ENCODE data around the gene PCDH15. TPM values are rescaled to one million over a fixed set of nuclear protein-coding genes. Genes with fewer than 3 reads are reported as not detected.

PCDH15 gene
- total RNA-seq, 2 donors from 2014 or later = 0.58 to 0.95 TPM

- Histone ChIP-seq H3K27me3 (ENCODE audit: control insufficient read depth, insufficient read depth, low read length, poor library complexity, severe bottlenecking) (no peaks in the 10 kb centered on the region), H3K27ac (ENCODE audit: low read depth, low read length) (no peak overlapping the region), H3K36me3 (ENCODE audit: control insufficient read depth, insufficient read depth, low read length) (no peaks in the 10 kb centered on the region), H3K9ac (ENCODE audit: extremely low read depth, low read length, poor library complexity, severe bottlenecking) (no peak overlapping the region), H3K9me3 (ENCODE audit: control insufficient read depth, low read length) (no peaks in the 10 kb centered on the region), H3K4me1 (ENCODE audit: control insufficient read depth, insufficient read depth, low read length) (no peaks in the 10 kb centered on the region), H3K4me3 (ENCODE audit: low read length) (no peak overlapping the region)
- H3K27me3 Mint-ChIP-seq (ENCODE audit: insufficient read depth) = no peaks in the 10 kb centered on the region
- no peaks in the 10 kb centered on the region for H3K9me3 Mint-ChIP-seq
- peaks cover 7% of the 10 kb centered on the region for H3K4me1 Mint-ChIP-seq
- TF ChIP-seq CTCF (conservative IDR thresholded peaks at IDR 0.05) = no peak
- DNase-seq = no peak
- no peak overlapping the region for H3K27ac Mint-ChIP-seq
- H3K4me3 Mint-ChIP-seq = no peak overlapping the region
- WGBS, 2 experiments (ENCODE audit: insufficient coverage in 1 of 2, insufficient read length in 1 of 2) = 67 to 95% methylated on average over 1 to 4 of the region's 4 CpGs
- no peaks in the 10 kb centered on the region for H3K36me3 Mint-ChIP-seq (ENCODE audit: low read depth)
Observed at GRCh38 chr10:53840653-53841052, 960.4 kb downstream of the PCDH15 start.

- Mint-ChIP-seq H3K27ac (no peak overlapping the region), H3K4me1 (peaks cover 7% of the 10 kb centered on the region), H3K9me3 (no peaks in the 10 kb centered on the region), H3K36me3 (ENCODE audit: low read depth) (no peaks in the 10 kb centered on the region), H3K27me3 (ENCODE audit: insufficient read depth) (no peaks in the 10 kb centered on the region), H3K4me3 (no peak overlapping the region)
- H3K9ac ChIP-seq (ENCODE audit: extremely low read depth, low read length, poor library complexity, severe bottlenecking) = no peak overlapping the region
- no peaks in the 10 kb centered on the region for H3K9me3 ChIP-seq (ENCODE audit: control insufficient read depth, low read length)
- no peaks in the 10 kb centered on the region for H3K27me3 ChIP-seq (ENCODE audit: control insufficient read depth, insufficient read depth, low read length, poor library complexity, severe bottlenecking)
- WGBS, 2 experiments (ENCODE audit: insufficient coverage in 1 of 2, insufficient read length in 1 of 2) = 100% methylated on average over 1 of the region's 2 CpGs
- no peaks in the 10 kb centered on the region for H3K36me3 ChIP-seq (ENCODE audit: control insufficient read depth, insufficient read depth, low read length)
- no peak overlapping the region for H3K27ac ChIP-seq (ENCODE audit: low read depth, low read length)
- no peak overlapping the region for H3K4me3 ChIP-seq (ENCODE audit: low read length)
- DNase-seq = no peak
- H3K4me1 ChIP-seq (ENCODE audit: control insufficient read depth, insufficient read depth, low read length) = no peaks in the 10 kb centered on the region
- peak; percentile 79 for TF ChIP-seq CTCF (conservative IDR thresholded peaks at IDR 0.05)
Observed at GRCh38 chr10:53839440-53840039, 961.5 kb downstream of the PCDH15 start.

GRCh38 chr10:53836638-53837037, 964.4 kb downstream of the PCDH15 start:
- Histone ChIP-seq H3K27me3 (ENCODE audit: control insufficient read depth, insufficient read depth, low read length, poor library complexity, severe bottlenecking) (no peaks in the 10 kb centered on the region), H3K4me1 (ENCODE audit: control insufficient read depth, insufficient read depth, low read length) (no peaks in the 10 kb centered on the region), H3K4me3 (ENCODE audit: low read length) (no peak overlapping the region), H3K27ac (ENCODE audit: low read depth, low read length) (no peak overlapping the region), H3K9me3 (ENCODE audit: control insufficient read depth, low read length) (no peaks in the 10 kb centered on the region), H3K9ac (ENCODE audit: extremely low read depth, low read length, poor library complexity, severe bottlenecking) (no peak overlapping the region), H3K36me3 (ENCODE audit: control insufficient read depth, insufficient read depth, low read length) (no peaks in the 10 kb centered on the region)
- Mint-ChIP-seq H3K36me3 (ENCODE audit: low read depth) (no peaks in the 10 kb centered on the region), H3K9me3 (no peaks in the 10 kb centered on the region), H3K27ac (no peak overlapping the region), H3K27me3 (ENCODE audit: insufficient read depth) (no peaks in the 10 kb centered on the region), H3K4me1 (no peaks in the 10 kb centered on the region), H3K4me3 (no peak overlapping the region)
- no peak for DNase-seq
- no peak for TF ChIP-seq CTCF (conservative IDR thresholded peaks at IDR 0.05)
- 100% methylated on average over 1 of the region's 1 CpG; no CpG with 5 or more reads in 1 of the 2 experiments for WGBS, 2 experiments (ENCODE audit: insufficient coverage in 1 of 2, insufficient read length in 1 of 2)

All from endodermal cell (in vitro differentiated cells).